Heart left ventricle (tissue), 16 donors: ENCODE results near the gene PROSER1. TPM values are rescaled to one million over a fixed set of nuclear protein-coding genes. Genes with fewer than 3 reads are reported as not detected.
A peak's percentile ranks its signal among the peaks of the same experiment; 100 is the strongest.

Source experiments
- ATAC-seq, 4 donors: fragments of 200-7000 bp; cut with Tn5 transposase; one replicate each; pipeline ENCODE4 v1.9.1; 2020 to 2022; ENCODE audit warnings: moderate library complexity in 4 of 4, mild to moderate bottlenecking in 3 of 4, moderate number of reproducible peaks in 1 of 4
- DNase-seq, 5 donors: peaks; one replicate each; pipeline ENCODE4 v3.0.0-alpha.2; 2020
- H3K27ac ChIP-seq, 12 donors: fragments of 200-600 bp; sonication (generic) in 4 of 12; one replicate each; pipeline versions ENCODE4 v1.5.0 to v1.8.0; 2016 to 2022; ENCODE audit warnings: mild to moderate bottlenecking in 2 of 12
- H3K27me3 ChIP-seq, 9 donors: fragments of 200-600 bp; sonication (generic) in 2 of 9; one replicate each; pipeline versions ENCODE4 v1.5.1 to v1.8.0; 2016 to 2022; ENCODE audit warnings: mild to moderate bottlenecking in 3 of 9
- H3K36me3 ChIP-seq, 9 donors: fragments of 200-600 bp; sonication (generic) in 2 of 9; one replicate each; pipeline versions ENCODE4 v1.5.0 to v1.8.0; 2018 to 2022; ENCODE audit warnings: mild to moderate bottlenecking in 2 of 9
- H3K4me1 ChIP-seq, 12 donors: fragments of 200-600 bp; sonication (generic) in 4 of 12; one replicate each; pipeline versions ENCODE4 v1.5.0 to v1.8.0; 2016 to 2022; ENCODE audit warnings: mild to moderate bottlenecking in 3 of 12
- H3K4me3 ChIP-seq, 12 donors: fragments of 200-600 bp; sonication (generic) in 4 of 12; one replicate each; pipeline versions ENCODE4 v1.5.0 to v1.8.0; 2017 to 2022; ENCODE audit warnings: mild to moderate bottlenecking in 9 of 12, moderate library complexity in 4 of 12
- H3K9me3 ChIP-seq, 12 donors: fragments of 200-600 bp; sonication (generic) in 4 of 12; one replicate each; pipeline versions ENCODE4 v1.5.0 to v1.8.0; 2016 to 2022; ENCODE audit warnings: mild to moderate bottlenecking in 1 of 12
- POLR2A ChIP-seq, 2 donors: fragments of 450-650 bp; IDR thresholded peaks; one replicate each; pipeline ENCODE4 v1.6.1; 2017; ENCODE audit warnings: antibody characterized with exemption in 2 of 2, mild to moderate bottlenecking in 2 of 2, moderate library complexity in 2 of 2
- WGBS, 4 donors: extraction: QIAGEN DNeasy Blood & Tissue Kit in 2 of 4; methylation state at CpG; one replicate each; pipeline versions ENCODE4 v1.1.5 to v1.1.7; 2013 to 2018; 5-methylcytosine and 5-hydroxymethylcytosine counted together
- intact Hi-C, 10 donors: fragments of 100-400 bp; cut with DNase I; formaldehyde crosslinking; loops; one replicate each; pipeline versions ENCODE4 v1.11.1 to v1.14.2; 2022
- polyA plus RNA-seq, 2 donors: library from polyadenylated mRNA; stranded (reverse); fragments of 200-250 nt; gene quantifications; one replicate each; pipeline ENCODE4 v1.2.3, GENCODE V29; 2013
- total RNA-seq, 9 donors: library from RNA; depleted of rRNA in 2 of 9; stranded (reverse); fragments of >200 nt in 2 of 9; fragmentation: NEBNext Ultra II Directional in 3 of 9; extraction: Animal tissue kit (Norgen Biotek cat#: 25700) in 3 of 9; gene quantifications; one replicate each; pipeline versions ENCODE4 v1.1.0 to v1.2.4, GENCODE V29; 2016 to 2023
- TF ChIP-seq, protein P1 (sequence below), 12 donors: fragments of 200-600 bp; sonication (generic) in 4 of 12; IDR thresholded peaks; one replicate each; pipeline versions ENCODE4 v1.5.0 to v1.8.0; 2018 to 2022; ENCODE audit warnings: antibody characterized with exemption in 12 of 12, mild to moderate bottlenecking in 5 of 12
- donor health status: ischemic (EF 13 %, LVEDD 7.1; RV severe dilation, severe dysfunction).
- donor health status: healthy with polysubstance abuse.
- donor health status: DM: no; HTN: yes; CAD: no.
- donor health status: DM: no; HTN: no; CAD: no.
- donor health status: ischemic (EF 25% LVEDD 6.9; RV normal size, moderate dysfunction).
- donor health status: ischemic (EF 25% LVEDD 5.7; RV mildly dilated, moderate dysfunction).
- donor health status: healthy.
- donor health status: DM: yes; HTN: yes; CAD: no.
- donor health status: ischemic (EF 35%, LVEDD 5.7; RV mildly dilated, moderate dysfunction).
- donor health status: nonischemic (EF 11% LVEDD 7.7; RV severe dilation, severe dysfunction).
- donor health status: DM: yes; HTN: yes; CAD: no.
- donor health status: PGD.
- donor health status: ischemic (EF 29% LVEDD 5.4; RV normal size, mild dysfunction).
- donor health status: nonischemic (EF 23%, LVEDD 6.1; RV moderate dilation, normal function).

PROSER1 gene
- total and polyA plus RNA-seq, 11 donors, result 7.8 to 22.2 (median 15.5) TPM

DNA sequence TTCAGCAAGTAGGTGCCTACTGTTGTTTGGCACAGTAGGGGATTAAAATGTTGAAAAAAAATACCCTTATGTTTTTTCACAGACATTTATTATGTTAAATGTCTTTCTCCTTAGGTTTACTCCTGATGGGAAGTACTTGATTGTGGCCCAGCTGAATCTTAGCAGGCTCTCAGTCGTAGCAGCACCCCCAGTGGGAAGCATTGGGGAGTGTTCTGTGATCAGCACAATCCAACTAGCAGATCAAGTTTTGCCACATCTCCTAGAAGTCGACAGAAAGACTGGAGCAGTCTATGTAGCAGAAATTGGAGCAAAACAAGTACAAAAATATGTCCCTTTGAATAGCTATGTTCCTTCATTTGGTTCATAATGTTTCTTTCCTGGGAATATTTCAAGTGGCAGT, 9.7 kb upstream of the PROSER1 start:
- Histone ChIP-seq H3K4me3 (no peak overlapping the region), H3K27me3 (no peaks in the 10 kb centered on the region), H3K27ac (no peak overlapping the region), H3K4me1 (no peaks in the 10 kb centered on the region), H3K36me3 (peaks cover 0 to 50% (median 37%) of the 10 kb centered on the region in 9 donors), H3K9me3 (no peaks in the 10 kb centered on the region)
- DNase-seq (no peak), ATAC-seq (no peak)
- 30 to 43% (median 37%) methylated on average over 2 of the region's 2 CpGs for WGBS, 4 donors
- intact Hi-C loops, result loop anchor here in 3 of 10 donors (5.0 to 10.0 kb wide), 4 partner anchors 570 to 637 kb away; no protein-coding TSS in a partner anchor
- no peak for TF ChIP-seq POLR2A (IDR thresholded peaks at IDR 0.05)
- TF ChIP-seq, protein P1, sequence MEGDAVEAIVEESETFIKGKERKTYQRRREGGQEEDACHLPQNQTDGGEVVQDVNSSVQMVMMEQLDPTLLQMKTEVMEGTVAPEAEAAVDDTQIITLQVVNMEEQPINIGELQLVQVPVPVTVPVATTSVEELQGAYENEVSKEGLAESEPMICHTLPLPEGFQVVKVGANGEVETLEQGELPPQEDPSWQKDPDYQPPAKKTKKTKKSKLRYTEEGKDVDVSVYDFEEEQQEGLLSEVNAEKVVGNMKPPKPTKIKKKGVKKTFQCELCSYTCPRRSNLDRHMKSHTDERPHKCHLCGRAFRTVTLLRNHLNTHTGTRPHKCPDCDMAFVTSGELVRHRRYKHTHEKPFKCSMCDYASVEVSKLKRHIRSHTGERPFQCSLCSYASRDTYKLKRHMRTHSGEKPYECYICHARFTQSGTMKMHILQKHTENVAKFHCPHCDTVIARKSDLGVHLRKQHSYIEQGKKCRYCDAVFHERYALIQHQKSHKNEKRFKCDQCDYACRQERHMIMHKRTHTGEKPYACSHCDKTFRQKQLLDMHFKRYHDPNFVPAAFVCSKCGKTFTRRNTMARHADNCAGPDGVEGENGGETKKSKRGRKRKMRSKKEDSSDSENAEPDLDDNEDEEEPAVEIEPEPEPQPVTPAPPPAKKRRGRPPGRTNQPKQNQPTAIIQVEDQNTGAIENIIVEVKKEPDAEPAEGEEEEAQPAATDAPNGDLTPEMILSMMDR (IDR thresholded peaks at IDR 0.05), result no peak

DNA sequence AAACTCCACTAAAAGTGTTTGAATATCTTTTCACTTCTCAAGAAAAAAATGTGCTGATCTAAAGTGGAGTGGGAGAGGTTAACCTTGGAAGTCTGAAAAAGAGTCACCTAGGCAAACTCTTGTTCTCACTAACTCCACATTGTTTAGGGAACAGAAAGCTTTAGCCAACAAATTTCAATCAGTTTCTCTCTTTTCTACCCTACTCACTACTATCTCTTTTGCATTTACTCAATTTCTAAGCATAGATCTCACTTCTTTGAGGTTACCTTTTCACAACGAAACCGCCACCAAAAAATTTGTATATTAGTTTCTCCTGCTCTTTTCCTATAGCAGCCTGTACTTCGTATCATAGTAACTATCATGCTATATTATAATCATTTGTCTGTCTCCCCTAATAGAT, 6.6 kb upstream of the PROSER1 start:
- intact Hi-C loops, result loop anchor here in 2 of 10 donors (10.0 kb wide), 2 partner anchors 630 to 640 kb away; no protein-coding TSS in a partner anchor
- Histone ChIP-seq H3K4me1 (peaks cover 0 to 21% (median 7%) of the 10 kb centered on the region in 12 donors), H3K27ac (no peak overlapping the region), H3K9me3 (no peaks in the 10 kb centered on the region), H3K4me3 (no peak overlapping the region), H3K36me3 (peaks cover 0 to 56% (median 34%) of the 10 kb centered on the region in 9 donors), H3K27me3 (no peaks in the 10 kb centered on the region)
- no peak for TF ChIP-seq POLR2A (IDR thresholded peaks at IDR 0.05)
- TF ChIP-seq, protein P1 (IDR thresholded peaks at IDR 0.05), result no peak
- no peak for DNase-seq
- no peak for ATAC-seq
- 94 to 96% (median 96%) methylated on average over 3 of the region's 3 CpGs for WGBS, 4 donors

DNA sequence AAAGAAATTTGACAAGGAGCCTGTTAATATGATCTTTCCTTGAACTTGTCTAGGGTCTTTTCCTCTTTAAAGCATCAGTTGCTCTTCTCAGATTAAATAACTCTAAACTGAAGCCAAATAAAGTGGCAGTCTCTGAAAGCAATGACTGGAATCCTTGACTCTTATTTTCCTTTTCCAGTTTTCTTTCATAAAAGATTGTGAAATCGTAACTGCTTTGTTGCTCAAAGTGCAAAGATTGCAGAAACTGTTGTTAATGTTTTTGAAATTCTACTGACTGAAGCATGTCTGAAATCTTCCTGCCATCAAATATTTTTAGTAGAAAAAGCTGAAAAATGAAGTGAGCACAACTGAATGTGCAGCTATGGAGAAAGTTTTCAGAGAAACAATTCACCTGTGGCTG, 2.3 kb upstream of the PROSER1 start:
- DNase-seq (no peak), ATAC-seq (no peak)
- Histone ChIP-seq H3K27me3 (no peaks in the 10 kb centered on the region), H3K36me3 (peaks cover 0 to 30% (median 20%) of the 10 kb centered on the region in 9 donors), H3K27ac (peak overlapping the region in 1 of 12 donors; percentile 94), H3K4me1 (peaks cover 4 to 53% (median 31%) of the 10 kb centered on the region in 12 donors), H3K4me3 (peak overlapping the region in 1 of 12 donors; percentile 94), H3K9me3 (no peaks in the 10 kb centered on the region)
- no peak for TF ChIP-seq POLR2A (IDR thresholded peaks at IDR 0.05)
- TF ChIP-seq, protein P1 (IDR thresholded peaks at IDR 0.05), result no peak
- 62 to 76% (median 68%) methylated on average over 1 of the region's 1 CpG for WGBS, 4 donors
- intact Hi-C loops, result loop anchor here in 2 of 10 donors (10.0 kb wide), 2 partner anchors 635 to 645 kb away; no protein-coding TSS in a partner anchor

DNA sequence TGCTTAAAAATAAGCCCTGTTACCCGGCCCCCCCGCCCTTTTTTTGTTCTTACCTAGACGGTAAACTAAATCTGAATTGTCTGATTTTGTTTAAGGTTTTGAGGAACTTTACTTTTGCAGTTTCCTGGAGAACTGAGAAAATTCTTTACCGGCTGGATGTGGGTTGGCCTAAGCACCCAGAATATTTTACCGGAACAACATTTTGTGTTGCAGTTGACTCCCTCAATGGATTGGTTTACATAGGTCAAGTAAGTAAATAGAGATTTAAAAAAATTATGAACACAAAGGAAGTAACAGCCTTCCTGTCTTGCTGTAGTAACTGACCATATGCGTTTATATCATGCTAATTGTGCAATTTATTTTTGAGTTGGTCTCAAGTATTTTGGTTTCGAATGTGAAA, 1.2 kb upstream of the PROSER1 start:
- no peak for ATAC-seq
- DNase-seq, result no peak
- H3K9me3 ChIP-seq, result no peaks in the 10 kb centered on the region
- WGBS, 4 donors, result 23 to 28% (median 25%) methylated on average over 7 of the region's 7 CpGs
- H3K4me3 ChIP-seq, result peak overlapping the region in 11 of 12 donors; percentile 66 to 94 (median 83)
- TF ChIP-seq POLR2A (IDR thresholded peaks at IDR 0.05), result no peak
- TF ChIP-seq, protein P1 (IDR thresholded peaks at IDR 0.05), result no peak
- H3K27me3 ChIP-seq, result no peaks in the 10 kb centered on the region
- H3K27ac ChIP-seq, result peak overlapping the region in 7 of 12 donors; percentile 83 to 94 (median 87)
- intact Hi-C loops, result loop anchor here in 2 of 10 donors (10.0 kb wide), 2 partner anchors 376 to 1746 kb away; partner anchors contain the start of gene SLC25A15 (in 2 of the 2)
- H3K4me1 ChIP-seq, result peaks cover 7 to 65% (median 39%) of the 10 kb centered on the region in 12 donors
- peaks cover 0 to 19% (median 9%) of the 10 kb centered on the region in 9 donors for H3K36me3 ChIP-seq
